IMR-90 (cell line): ENCODE data around the gene ARHGEF10L. TPM values are rescaled to one million over a fixed set of nuclear protein-coding genes. Genes with fewer than 3 reads are reported as not detected.

Experiments
- ATAC-seq: fragments of 200-7000 bp; cut with Tn5 transposase; 2 replicates; pipeline ENCODE4 v1.9.1; 2020; ENCODE audit warnings: low read depth, mild to moderate bottlenecking, moderate library complexity
- BruUV-seq: library from RNA; stranded (reverse); fragments of 400-500 nt; replicated peaks from 2 replicates; lab custom pipeline; 2021; lab: Mats Ljungman, UMichigan
- CTCF ChIA-PET: fragments of 300-600 bp; formaldehyde crosslinking; extraction: SDS; loops from one replicate; lab custom pipeline; 2021; ENCODE audit warnings: antibody characterized with exemption; lab: Yijun Ruan, JAX
- POLR2A ChIA-PET: fragments of 300-600 bp; sonication (Branson Sonifier 250); formaldehyde crosslinking; loops from one replicate; lab custom pipeline; 2022; ENCODE audit warnings: antibody characterized with exemption; ENCODE audit not compliant: unreplicated experiment; lab: Charles Lee
- DNase-seq: peaks from one replicate; pipeline ENCODE4 v3.0.0; 2013
- H2AFZ ChIP-seq: replicated peaks from 2 replicates; pipeline ENCODE3; 2013; ENCODE audit warnings: low read length, mild to moderate bottlenecking; ENCODE audit not compliant: poor library complexity
- H2AK5ac ChIP-seq: 2 replicates; pipeline ENCODE4 v1.6.1; 2013; ENCODE audit warnings: low read depth, low read length, inconsistent platforms
- H2AK9ac ChIP-seq: replicated peaks from 2 replicates; pipeline ENCODE3; 2013; ENCODE audit warnings: mild to moderate bottlenecking, low read depth, low read length, moderate library complexity; ENCODE audit not compliant: poor library complexity
- H2BK120ac ChIP-seq: 2 replicates; pipeline ENCODE4 v1.6.1; 2013; ENCODE audit warnings: low read depth, low read length, inconsistent platforms
- H2BK15ac ChIP-seq: 3 replicates; pipeline ENCODE4 v1.6.1; 2013; ENCODE audit warnings: low read depth, low read length, inconsistent platforms
- H2BK20ac ChIP-seq: 2 replicates; pipeline ENCODE4 v1.6.1; 2013; ENCODE audit warnings: low read depth, mild to moderate bottlenecking, inconsistent platforms, low read length, moderate library complexity
- H2BK5ac ChIP-seq: 2 replicates; pipeline ENCODE4 v1.6.1; 2013; ENCODE audit warnings: mild to moderate bottlenecking, low read depth, low read length, inconsistent platforms; ENCODE audit not compliant: poor library complexity, severe bottlenecking
- H3K14ac ChIP-seq: replicated peaks from 2 replicates; pipeline ENCODE4 v1.6.1; 2013; ENCODE audit warnings: low read depth, low read length, inconsistent platforms
- H3K18ac ChIP-seq: 2 replicates; pipeline ENCODE4 v1.6.1; 2013; ENCODE audit warnings: low read depth, low read length, control low read depth
- H3K23ac ChIP-seq: 2 replicates; pipeline ENCODE4 v1.6.1; 2013; ENCODE audit warnings: low read depth, low read length, inconsistent platforms
- H3K27ac ChIP-seq: 2 replicates; pipeline ENCODE4 v1.5.1; 2013; ENCODE audit warnings: mild to moderate bottlenecking, control low read depth, low read length; ENCODE audit not compliant: insufficient read depth
- H3K27me3 ChIP-seq: 2 replicates; pipeline ENCODE4 v1.6.1; 2013; ENCODE audit warnings: low read length; ENCODE audit not compliant: control insufficient read depth, insufficient read depth
- H3K36me3 ChIP-seq: 2 replicates; pipeline ENCODE4 v1.6.1; 2013; ENCODE audit warnings: low read length, mixed read lengths; ENCODE audit not compliant: control insufficient read depth, insufficient read depth
- H3K4ac ChIP-seq: 2 replicates; pipeline ENCODE4 v1.6.1; 2013; ENCODE audit warnings: low read depth, low read length, inconsistent platforms
- H3K4me1 ChIP-seq: 2 replicates; pipeline ENCODE4 v1.6.1; 2013; ENCODE audit warnings: low read length, mixed read lengths; ENCODE audit not compliant: control insufficient read depth, insufficient read depth
- H3K4me2 ChIP-seq: 2 replicates; pipeline ENCODE4 v1.6.1; 2013; ENCODE audit warnings: low read depth, mild to moderate bottlenecking, control low read depth, low read length, moderate library complexity
- H3K4me3 ChIP-seq: 2 replicates; pipeline ENCODE4 v1.5.1; 2013; ENCODE audit warnings: low read depth, mild to moderate bottlenecking, control low read depth, low read length, moderate library complexity; ENCODE audit not compliant: insufficient read depth
- H3K56ac ChIP-seq: 2 replicates; pipeline ENCODE4 v1.6.1; 2013; ENCODE audit warnings: low read length, inconsistent platforms; ENCODE audit not compliant: insufficient read depth; ENCODE audit errors: extremely low read depth
- H3K79me1 ChIP-seq, 2 experiments: 2 replicates each; pipeline ENCODE4 v1.6.1; 2013; ENCODE audit warnings: low read length in 2 of 2, inconsistent platforms in 1 of 2, low read depth in 1 of 2
- H3K9ac ChIP-seq: 2 replicates; pipeline ENCODE4 v1.6.1; 2013; ENCODE audit warnings: low read depth, low read length, control low read depth
- H3K9me1 ChIP-seq: 2 replicates; pipeline ENCODE4 v1.6.1; 2013; ENCODE audit warnings: low read length, inconsistent platforms; ENCODE audit not compliant: insufficient read depth
- H3K9me3 ChIP-seq: 2 replicates; pipeline ENCODE4 v1.6.1; 2013; ENCODE audit warnings: low read length; ENCODE audit not compliant: control insufficient read depth, insufficient read depth
- H4K20me1 ChIP-seq: 2 replicates; pipeline ENCODE4 v1.6.1; 2013; ENCODE audit warnings: low read length, inconsistent platforms; ENCODE audit not compliant: insufficient read depth
- H4K5ac ChIP-seq: 2 replicates; pipeline ENCODE4 v1.6.1; 2013; ENCODE audit warnings: mild to moderate bottlenecking, low read depth, low read length, control low read depth
- H4K8ac ChIP-seq, 2 experiments: 2 replicates each; pipeline ENCODE4 v1.6.1; 2013; ENCODE audit warnings: low read depth in 2 of 2, low read length in 2 of 2, control low read depth in 1 of 2, inconsistent platforms in 1 of 2
- H4K91ac ChIP-seq: 2 replicates; pipeline ENCODE4 v1.6.1; 2013; ENCODE audit warnings: low read depth, low read length, inconsistent platforms; ENCODE audit not compliant: insufficient read depth
- BHLHE40 ChIP-seq: fragments of 150-350 bp; IDR thresholded peaks from 2 replicates; pipeline ENCODE4 v1.6.1; 2016; ENCODE audit warnings: mild to moderate bottlenecking, low read depth, low read length
- CEBPB ChIP-seq: IDR thresholded peaks from 2 replicates; pipeline ENCODE4 v1.6.1; 2012; ENCODE audit warnings: low read depth, low read length, improper control_type of control experiment
- CHD1 ChIP-seq: IDR thresholded peaks from 2 replicates; pipeline ENCODE4 v1.6.1; 2012; ENCODE audit warnings: low read depth, low read length, improper control_type of control experiment
- FOS ChIP-seq: fragments of 150-350 bp; IDR thresholded peaks from 2 replicates; pipeline ENCODE4 v1.6.1; 2016; ENCODE audit warnings: low read depth, low read length
- MAFK ChIP-seq: IDR thresholded peaks from 2 replicates; pipeline ENCODE4 v1.6.1; 2012; ENCODE audit warnings: low read depth, low read length, improper control_type of control experiment
- MAZ ChIP-seq: IDR thresholded peaks from 2 replicates; pipeline ENCODE4 v1.6.1; 2012; ENCODE audit warnings: low read depth, mild to moderate bottlenecking, low read length, improper control_type of control experiment, moderate library complexity, borderline replicate concordance
- MXI1 ChIP-seq: IDR thresholded peaks from 2 replicates; pipeline ENCODE4 v1.6.1; 2012; ENCODE audit warnings: low read depth, mild to moderate bottlenecking, low read length, moderate library complexity, borderline replicate concordance
- NFE2L2 ChIP-seq: fragments of 150-350 bp; IDR thresholded peaks from 2 replicates; pipeline ENCODE4 v1.6.1; 2016; ENCODE audit warnings: low read depth, mild to moderate bottlenecking, low read length
- POLR2A ChIP-seq: IDR thresholded peaks from 2 replicates; pipeline ENCODE4 v1.6.1; 2012; ENCODE audit warnings: mild to moderate bottlenecking, low read depth, low read length
- RAD21 ChIP-seq: IDR thresholded peaks from 2 replicates; pipeline ENCODE4 v1.6.1; 2012; ENCODE audit warnings: low read length, improper control_type of control experiment
- RCOR1 ChIP-seq: IDR thresholded peaks from 2 replicates; pipeline ENCODE4 v1.6.1; 2012; ENCODE audit warnings: mild to moderate bottlenecking, low read length, improper control_type of control experiment; ENCODE audit not compliant: insufficient replicate concordance
- RFX5 ChIP-seq: IDR thresholded peaks from 2 replicates; pipeline ENCODE4 v1.8.0; 2012; ENCODE audit warnings: low read depth, mild to moderate bottlenecking, low read length, moderate library complexity
- SMC3 ChIP-seq: fragments of 150-350 bp; IDR thresholded peaks from 2 replicates; pipeline ENCODE4 v1.6.1; 2016; ENCODE audit warnings: low read depth, mild to moderate bottlenecking, antibody characterized with exemption, low read length, moderate library complexity
- WGBS, 2 experiments: methylation state at CpG; one replicate each; pipeline versions ENCODE4 v1.1.5 to v1.1.7; 2013; ENCODE audit warnings: missing lambda C conversion rate in 2 of 2; ENCODE audit not compliant: insufficient read length in 1 of 2; ENCODE audit errors: extremely low coverage in 2 of 2; 5-methylcytosine and 5-hydroxymethylcytosine counted together
- dilution Hi-C: fragments of 300-500 bp; cut with HindIII; formaldehyde crosslinking; loops from one replicate; pipeline ENCODE4 v1.14.3; 2018; ENCODE audit warnings: low sequenced_read_pairs; ENCODE audit not compliant: unreplicated experiment
- in situ Hi-C: fragments of 300-500 bp; cut with MboI; formaldehyde crosslinking; loops from 3 replicates; pipeline ENCODE4 v1.14.3; 2019; ENCODE audit warnings: low sequenced_read_pairs, inconsistent platforms, mixed read lengths
- intact Hi-C: fragments of 100-400 bp; cut with micrococcal nuclease; formaldehyde crosslinking; loops from 2 replicates; pipeline ENCODE4 v1.10.0; 2022
- polyA plus RNA-seq, 3 experiments: library from polyadenylated mRNA; depleted of rRNA; stranded (reverse); fragments of >200 nt; gene quantifications; 2 replicates each; pipeline ENCODE4 v1.2.3, GENCODE V29; 2012; ENCODE audit warnings: low replicate concordance in 1 of 3
- total RNA-seq: library from RNA; depleted of rRNA; stranded (reverse); fragments of >200 nt; gene quantifications from 2 replicates; pipeline ENCODE4 v1.2.3, GENCODE V29; 2012
- TF ChIP-seq, protein P1 (sequence below): fragments of 150-350 bp; IDR thresholded peaks from 2 replicates; pipeline ENCODE4 v1.6.1; 2017; ENCODE audit warnings: mild to moderate bottlenecking, antibody characterized with exemption, low read length, low read depth
- TF ChIP-seq, protein P2 (sequence below): fragments of 150-350 bp; IDR thresholded peaks from 2 replicates; pipeline ENCODE4 v1.6.1; 2016; ENCODE audit warnings: low read depth, mild to moderate bottlenecking, low read length, moderate library complexity, borderline replicate concordance

ARHGEF10L gene
- total and polyA plus RNA-seq, 2 of the 4 experiments (the other 2 are of a cell fraction): 4.8 to 12.4 TPM

GRCh38 chr1:17746920-17747319, 207.4 kb downstream of the ARHGEF10L start:
- peaks cover 7% of the 10 kb centered on the region; the same call in 1 of the 2 replicates for H3K27me3 ChIP-seq
- no peak overlapping the region for H2BK15ac ChIP-seq
- ChIA-PET CTCF (no interaction called here), POLR2A (no interaction called here)
- H2BK20ac ChIP-seq: no peak overlapping the region
- no peak for ATAC-seq
- intact Hi-C loops (no loop called here), in situ Hi-C loops (no loop called here), dilution Hi-C loops (no loop called here)
- no peak overlapping the region for H3K27ac ChIP-seq
- WGBS, 2 experiments: no CpG with 5 or more reads among the region's 2 CpGs
- H3K79me1 ChIP-seq: no peaks in the 10 kb centered on the region
- H3K9ac ChIP-seq: no peak overlapping the region
- H3K36me3 ChIP-seq: no peaks in the 10 kb centered on the region
- no TSS peak for BruUV-seq
- no peaks in the 10 kb centered on the region for H3K9me3 ChIP-seq
- no peak overlapping the region for H2AFZ ChIP-seq
- no peak overlapping the region for H2BK5ac ChIP-seq
- no peak for DNase-seq
- no peak overlapping the region for H4K5ac ChIP-seq
- H3K56ac ChIP-seq: no peak overlapping the region
- H3K18ac ChIP-seq: no peak overlapping the region
- no peak overlapping the region for H2BK120ac ChIP-seq
- H4K91ac ChIP-seq: no peak overlapping the region
- H3K23ac ChIP-seq: no peak overlapping the region
- H3K4me3 ChIP-seq: no peak overlapping the region
- no peak overlapping the region for H2AK5ac ChIP-seq
- H2AK9ac ChIP-seq: no peak overlapping the region
- no peak overlapping the region for H3K4ac ChIP-seq
- no peaks in the 10 kb centered on the region; the same call in 1 of the 2 replicates for H3K9me1 ChIP-seq
- H3K4me2 ChIP-seq: no peak overlapping the region
- no peak overlapping the region for H4K8ac ChIP-seq
- no peaks in the 10 kb centered on the region for H3K4me1 ChIP-seq
- TF ChIP-seq RFX5 (no peak), SMC3 (no peak), MAFK (no peak), MXI1 (no peak), RAD21 (no peak), CEBPB (no peak), RCOR1 (no peak), MAZ (no peak), POLR2A (no peak), BHLHE40 (no peak), FOS (no peak), CHD1 (no peak), NFE2L2 (no peak)
- TF ChIP-seq, protein P1, sequence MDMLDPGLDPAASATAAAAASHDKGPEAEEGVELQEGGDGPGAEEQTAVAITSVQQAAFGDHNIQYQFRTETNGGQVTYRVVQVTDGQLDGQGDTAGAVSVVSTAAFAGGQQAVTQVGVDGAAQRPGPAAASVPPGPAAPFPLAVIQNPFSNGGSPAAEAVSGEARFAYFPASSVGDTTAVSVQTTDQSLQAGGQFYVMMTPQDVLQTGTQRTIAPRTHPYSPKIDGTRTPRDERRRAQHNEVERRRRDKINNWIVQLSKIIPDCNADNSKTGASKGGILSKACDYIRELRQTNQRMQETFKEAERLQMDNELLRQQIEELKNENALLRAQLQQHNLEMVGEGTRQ: no peak
- TF ChIP-seq, protein P2, sequence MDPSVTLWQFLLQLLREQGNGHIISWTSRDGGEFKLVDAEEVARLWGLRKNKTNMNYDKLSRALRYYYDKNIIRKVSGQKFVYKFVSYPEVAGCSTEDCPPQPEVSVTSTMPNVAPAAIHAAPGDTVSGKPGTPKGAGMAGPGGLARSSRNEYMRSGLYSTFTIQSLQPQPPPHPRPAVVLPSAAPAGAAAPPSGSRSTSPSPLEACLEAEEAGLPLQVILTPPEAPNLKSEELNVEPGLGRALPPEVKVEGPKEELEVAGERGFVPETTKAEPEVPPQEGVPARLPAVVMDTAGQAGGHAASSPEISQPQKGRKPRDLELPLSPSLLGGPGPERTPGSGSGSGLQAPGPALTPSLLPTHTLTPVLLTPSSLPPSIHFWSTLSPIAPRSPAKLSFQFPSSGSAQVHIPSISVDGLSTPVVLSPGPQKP: no peak
- no peak overlapping the region for H3K14ac ChIP-seq
- no peaks in the 10 kb centered on the region for H4K20me1 ChIP-seq
